CD14-positive monocyte (primary cell): ENCODE data around the gene THOC5. TPM values are rescaled to one million over a fixed set of nuclear protein-coding genes. Genes with fewer than 3 reads are reported as not detected.

ENCODE experiments used
- DNase-seq, 3 donors: peaks; one replicate each; pipeline ENCODE4 v3.0.0-alpha.2; 2011 to 2022
- H2AFZ ChIP-seq: 2 replicates; pipeline ENCODE4 v1.6.0; 2012; ENCODE audit warnings: mild to moderate bottlenecking, low read depth, low read length, inconsistent platforms; ENCODE audit not compliant: insufficient read depth, poor library complexity, severe bottlenecking
- H3K27ac ChIP-seq, 2 donors: 1 replicate in 1 of 2; 2 replicates in 1 of 2; pipeline ENCODE4 v1.5.1; 2012 to 2013; ENCODE audit warnings: low read length in 2 of 2, control low read depth in 1 of 2, inconsistent platforms in 1 of 2, low read depth in 1 of 2, mild to moderate bottlenecking in 1 of 2
- H3K27me3 ChIP-seq, 2 donors: one replicate each; pipeline versions ENCODE4 v1.6.0 to v1.6.1; 2011 to 2013; ENCODE audit warnings: low read length in 2 of 2; ENCODE audit not compliant: control insufficient read depth in 2 of 2, insufficient read depth in 2 of 2
- H3K36me3 ChIP-seq, 2 donors: replicated peaks in 1 of 2; 1 replicate in 1 of 2; 2 replicates in 1 of 2; pipeline versions ENCODE4 v1.5.1 to v1.6.1; 2012 to 2013; ENCODE audit warnings: low read length in 2 of 2, control low read depth in 1 of 2, inconsistent platforms in 1 of 2, mild to moderate bottlenecking in 1 of 2; ENCODE audit not compliant: insufficient read depth in 2 of 2, control insufficient read depth in 1 of 2
- H3K4me1 ChIP-seq, 2 donors: 1 replicate in 1 of 2; 2 replicates in 1 of 2; pipeline versions ENCODE4 v1.5.1 to v1.6.1; 2012 to 2013; ENCODE audit warnings: low read length in 2 of 2, control low read depth in 1 of 2, inconsistent platforms in 1 of 2, mild to moderate bottlenecking in 1 of 2, moderate library complexity in 1 of 2; ENCODE audit not compliant: insufficient read depth in 2 of 2, control insufficient read depth in 1 of 2
- H3K4me2 ChIP-seq: replicated peaks from 2 replicates; pipeline ENCODE3; 2012; ENCODE audit warnings: low read length, moderate library complexity, mild to moderate bottlenecking; ENCODE audit not compliant: poor library complexity, severe bottlenecking; ENCODE audit errors: extremely low read depth
- H3K4me3 ChIP-seq, 3 experiments: fragments of 200-600 bp in 1 of 3; sonication (generic) in 1 of 3; replicated peaks in 1 of 3; 1 replicate in 2 of 3; 2 replicates in 1 of 3; pipeline ENCODE4 v1.5.1; 2011 to 2013; ENCODE audit warnings: low read length in 3 of 3, mild to moderate bottlenecking in 3 of 3, control low read depth in 2 of 3, low read depth in 2 of 3, inconsistent platforms in 1 of 3, moderate library complexity in 1 of 3
- H3K79me2 ChIP-seq: 2 replicates; pipeline ENCODE4 v1.6.0; 2012; ENCODE audit warnings: mild to moderate bottlenecking, control low read depth, inconsistent platforms, low read length, moderate library complexity; ENCODE audit not compliant: insufficient read depth
- H3K9ac ChIP-seq: 2 replicates; pipeline ENCODE4 v1.6.0; 2017; ENCODE audit warnings: low read length, mild to moderate bottlenecking; ENCODE audit not compliant: insufficient read depth, poor library complexity, severe bottlenecking
- H3K9me3 ChIP-seq, 2 donors: replicated peaks in 1 of 2; 1 replicate in 1 of 2; 2 replicates in 1 of 2; pipeline versions ENCODE4 v1.5.1 to v1.6.1; 2012 to 2013; ENCODE audit warnings: low read length in 2 of 2, control low read depth in 1 of 2; ENCODE audit not compliant: control insufficient read depth in 1 of 2, insufficient read depth in 1 of 2
- H4K20me1 ChIP-seq: 2 replicates; pipeline ENCODE4 v1.6.0; 2012; ENCODE audit warnings: mild to moderate bottlenecking, low read length, control low read depth, moderate library complexity; ENCODE audit not compliant: insufficient read depth
- H3K27ac Mint-ChIP-seq, 7 donors: one replicate each; pipeline ENCODE4 v1.8.0; 2020; ENCODE audit warnings: mild to moderate bottlenecking in 7 of 7, mixed read lengths in 7 of 7, moderate library complexity in 6 of 7, inconsistent platforms in 2 of 7
- H3K27me3 Mint-ChIP-seq, 3 donors: one replicate each; pipeline ENCODE4 v1.8.0; 2021 to 2022; ENCODE audit warnings: low read depth in 3 of 3, mild to moderate bottlenecking in 3 of 3, mixed read lengths in 3 of 3, moderate library complexity in 3 of 3, inconsistent platforms in 1 of 3
- H3K36me3 Mint-ChIP-seq, 2 donors: one replicate each; pipeline ENCODE4 v1.8.0; 2020; ENCODE audit warnings: mixed read lengths in 2 of 2, inconsistent platforms in 1 of 2, mild to moderate bottlenecking in 1 of 2
- H3K4me1 Mint-ChIP-seq: one replicate; pipeline ENCODE4 v1.8.0; 2020; ENCODE audit warnings: mild to moderate bottlenecking, mixed read lengths
- H3K4me3 Mint-ChIP-seq, 2 donors: one replicate each; pipeline ENCODE4 v1.8.0; 2020; ENCODE audit warnings: mild to moderate bottlenecking in 2 of 2, mixed read lengths in 2 of 2, moderate library complexity in 1 of 2
- H3K9me3 Mint-ChIP-seq, 7 donors: one replicate each; pipeline ENCODE4 v1.8.0; 2020 to 2022; ENCODE audit warnings: mixed read lengths in 7 of 7, mild to moderate bottlenecking in 6 of 7, moderate library complexity in 6 of 7, inconsistent platforms in 2 of 7
- CTCF ChIP-seq: fragments of 200-600 bp; IDR thresholded peaks from one replicate; pipeline ENCODE4 v1.8.0; 2022; ENCODE audit warnings: antibody characterized with exemption, mild to moderate bottlenecking
- WGBS: methylation state at CpG from one replicate; pipeline ENCODE4 v1.1.5; 2013; ENCODE audit warnings: missing lambda C conversion rate; ENCODE audit not compliant: insufficient coverage; 5-methylcytosine and 5-hydroxymethylcytosine counted together
- intact Hi-C, 2 donors: fragments of 100-400 bp; cut with micrococcal nuclease; formaldehyde crosslinking; loops; one replicate each; pipeline versions ENCODE4 v1.15.0 to v1.15.1; 2023
- polyA plus RNA-seq, 3 donors: library from polyadenylated mRNA; depleted of rRNA in 1 of 3; unstranded in 2 of 3; stranded (reverse) in 1 of 3; fragments of 300-500 nt in 2 of 3; fragments of >200 nt in 1 of 3; fragmentation: Illumina TruSeq in 2 of 3; gene quantifications; 1 replicate in 2 of 3; 2 replicates in 1 of 3; pipeline ENCODE4 v1.2.3, GENCODE V29; 2012 to 2021

Gene THOC5
- polyA plus RNA-seq, 3 donors, result 19.6 to 29.9 (median 28.2) TPM

- DNase-seq, result no peak
- no peaks in the 10 kb centered on the region for H3K4me1 Mint-ChIP-seq
- H3K27me3 ChIP-seq, result no peaks in the 10 kb centered on the region
- H3K36me3 ChIP-seq, result no peaks in the 10 kb centered on the region
- no peak overlapping the region for H3K4me2 ChIP-seq
- H3K4me3 ChIP-seq, result no peak overlapping the region
- no peak for TF ChIP-seq CTCF
- peaks cover 7 to 12% of the 10 kb centered on the region in 2 donors for H3K36me3 Mint-ChIP-seq
- H3K79me2 ChIP-seq, result no peaks in the 10 kb centered on the region
- no peaks in the 10 kb centered on the region for H4K20me1 ChIP-seq
- H3K4me1 ChIP-seq, result no peaks in the 10 kb centered on the region
- intact Hi-C loops, result no loop called here
- no peak overlapping the region for H3K9ac ChIP-seq
- no peak overlapping the region for H3K4me3 Mint-ChIP-seq
- H3K9me3 Mint-ChIP-seq, result no peaks in the 10 kb centered on the region
- WGBS, result 98% methylated on average over 6 of the region's 7 CpGs
- no peaks in the 10 kb centered on the region for H3K9me3 ChIP-seq
- no peak overlapping the region for H2AFZ ChIP-seq
- H3K27me3 Mint-ChIP-seq, result peaks cover 0 to 1% (median 0%) of the 10 kb centered on the region in 3 donors
- H3K27ac ChIP-seq, result no peak overlapping the region
- H3K27ac Mint-ChIP-seq, result no peak overlapping the region
Observed at GRCh38 chr22:29570456-29570855, 16.9 kb upstream of the THOC5 start.

- Histone ChIP-seq H2AFZ (no peak overlapping the region), H3K27ac (no peak overlapping the region), H3K79me2 (no peaks in the 10 kb centered on the region), H3K9ac (no peak overlapping the region), H3K4me2 (no peak overlapping the region), H3K4me3 (no peak overlapping the region), H4K20me1 (no peaks in the 10 kb centered on the region), H3K4me1 (no peaks in the 10 kb centered on the region), H3K27me3 (no peaks in the 10 kb centered on the region), H3K36me3 (no peaks in the 10 kb centered on the region), H3K9me3 (no peaks in the 10 kb centered on the region)
- TF ChIP-seq CTCF, result no peak
- no peaks in the 10 kb centered on the region for H3K4me1 Mint-ChIP-seq
- H3K36me3 Mint-ChIP-seq, result peaks cover 8 to 12% of the 10 kb centered on the region in 2 donors
- WGBS, result 100% methylated on average over 5 of the region's 7 CpGs
- DNase-seq, result no peak
- H3K4me3 Mint-ChIP-seq, result no peak overlapping the region
- peaks cover 0 to 1% (median 0%) of the 10 kb centered on the region in 3 donors for H3K27me3 Mint-ChIP-seq
- H3K27ac Mint-ChIP-seq, result no peak overlapping the region
- H3K9me3 Mint-ChIP-seq, result no peaks in the 10 kb centered on the region
- intact Hi-C loops, result no loop called here
Observed at GRCh38 chr22:29569011-29569678, 15.6 kb upstream of the THOC5 start.
